GM23338 (cell line): Measurements from ENCODE around the gene PPP1CA. TPM values are rescaled to one million over a fixed set of nuclear protein-coding genes. Genes with fewer than 3 reads are reported as not detected.

Source experiments
- ATAC-seq: fragments of 200-7000 bp; cut with Tn5 transposase; 3 replicates; pipeline ENCODE4 v1.9.1; 2020
- DNase-seq: peaks from one replicate; pipeline ENCODE4 v3.0.0-alpha.2; 2015; ENCODE audit warnings: low spot score
- H2AFZ ChIP-seq: fragments of 200-600 bp; sonication (generic); 2 replicates; pipeline ENCODE4 v1.8.0; 2016; ENCODE audit warnings: antibody characterized with exemption, mild to moderate bottlenecking, moderate library complexity
- H3F3A ChIP-seq: fragments of 200-600 bp; sonication (generic); replicated peaks from 2 replicates; pipeline ENCODE4 v1.8.0; 2017; ENCODE audit warnings: antibody characterized with exemption, mixed run types, low read depth
- H3K27ac ChIP-seq: fragments of 200-600 bp; sonication (generic); 2 replicates; pipeline ENCODE4 v1.6.1; 2016; ENCODE audit warnings: low read depth
- H3K27me3 ChIP-seq: fragments of 200-600 bp; sonication (generic); 2 replicates; pipeline ENCODE4 v1.8.0; 2016; ENCODE audit warnings: mild to moderate bottlenecking, mixed run types, moderate library complexity; ENCODE audit not compliant: insufficient read depth
- H3K36me3 ChIP-seq: fragments of 200-600 bp; sonication (generic); 2 replicates; pipeline ENCODE4 v1.8.0; 2016; ENCODE audit warnings: mild to moderate bottlenecking; ENCODE audit not compliant: insufficient read depth
- H3K4me1 ChIP-seq: fragments of 200-600 bp; sonication (generic); 2 replicates; pipeline ENCODE4 v1.8.0; 2016; ENCODE audit warnings: mild to moderate bottlenecking, moderate library complexity; ENCODE audit not compliant: insufficient read depth
- H3K4me2 ChIP-seq: fragments of 200-600 bp; sonication (generic); 2 replicates; pipeline ENCODE4 v1.7.1; 2017; ENCODE audit warnings: mixed run types
- H3K4me3 ChIP-seq: fragments of 200-600 bp; sonication (generic); 2 replicates; pipeline ENCODE4 v1.6.1; 2016; ENCODE audit warnings: mixed run types
- H3K79me2 ChIP-seq: fragments of 200-600 bp; sonication (generic); replicated peaks from 2 replicates; pipeline ENCODE4 v1.8.0; 2017; ENCODE audit warnings: mild to moderate bottlenecking; ENCODE audit not compliant: insufficient read depth
- H3K9me2 ChIP-seq: fragments of 200-600 bp; sonication (generic); 2 replicates; pipeline ENCODE4 v1.8.0; 2017; ENCODE audit not compliant: insufficient read depth
- H4K20me1 ChIP-seq: fragments of 200-600 bp; sonication (generic); replicated peaks from 2 replicates; pipeline ENCODE4 v1.8.0; 2017; ENCODE audit warnings: mild to moderate bottlenecking; ENCODE audit not compliant: insufficient read depth
- H3K27ac Mint-ChIP-seq: 2 replicates; pipeline ENCODE4 v1.8.0; 2020; ENCODE audit warnings: inconsistent platforms, mild to moderate bottlenecking, moderate library complexity, mixed read lengths
- H3K27me3 Mint-ChIP-seq: 3 replicates; pipeline ENCODE4 v1.8.0; 2022; ENCODE audit warnings: low read depth, mild to moderate bottlenecking, moderate library complexity, mixed read lengths, inconsistent platforms; ENCODE audit not compliant: insufficient read depth, poor library complexity
- H3K36me3 Mint-ChIP-seq: 3 replicates; pipeline ENCODE4 v1.8.0; 2021; ENCODE audit warnings: low read depth, mild to moderate bottlenecking, inconsistent platforms, moderate library complexity, mixed read lengths
- H3K4me1 Mint-ChIP-seq: 3 replicates; pipeline ENCODE4 v1.8.0; 2020; ENCODE audit warnings: mild to moderate bottlenecking, inconsistent platforms, mixed read lengths
- H3K4me3 Mint-ChIP-seq: 3 replicates; pipeline ENCODE4 v1.8.0; 2021; ENCODE audit warnings: moderate library complexity, mild to moderate bottlenecking, inconsistent platforms, mixed read lengths
- H3K9me3 Mint-ChIP-seq: 3 replicates; pipeline ENCODE4 v1.8.0; 2020; ENCODE audit warnings: moderate library complexity, mild to moderate bottlenecking, inconsistent platforms, mixed read lengths
- CREB1 ChIP-seq: fragments of 250-450 bp; sonication (Bioruptor Pico); IDR thresholded peaks from 2 replicates; pipeline ENCODE4 v1.5.0; 2020; ENCODE audit warnings: low read depth, mild to moderate bottlenecking, moderate library complexity
- CTCF ChIP-seq, 2 experiments: fragments of 200-600 bp in 1 of 2; sonication (generic) in 1 of 2; conservative IDR thresholded peaks; 2 replicates each; pipeline versions ENCODE4 v1.5.1 to v1.6.1; 2016 to 2017; ENCODE audit warnings: antibody characterized with exemption in 2 of 2, low read depth in 2 of 2, mild to moderate bottlenecking in 2 of 2, moderate library complexity in 1 of 2
- ETS1 ChIP-seq: IDR thresholded peaks from 2 replicates; pipeline ENCODE4 v1.6.1; 2016; ENCODE audit warnings: antibody characterized with exemption
- EZH2 ChIP-seq: fragments of 200-600 bp; sonication (generic); IDR thresholded peaks from one replicate; pipeline ENCODE4 v1.8.0; 2017; ENCODE audit warnings: antibody characterized with exemption, mild to moderate bottlenecking, low read depth; ENCODE audit not compliant: unreplicated experiment
- EZH2phosphoT487 ChIP-seq: fragments of 200-600 bp; sonication (generic); IDR thresholded peaks from one replicate; pipeline ENCODE4 v1.8.1; 2018; ENCODE audit warnings: antibody characterized with exemption; ENCODE audit not compliant: unreplicated experiment
- JUNB ChIP-seq: IDR thresholded peaks from one replicate; pipeline ENCODE4 v1.6.1; 2016; ENCODE audit warnings: antibody characterized with exemption; ENCODE audit not compliant: unreplicated experiment
- NANOG ChIP-seq: IDR thresholded peaks from 2 replicates; pipeline ENCODE4 v1.6.1; 2016; ENCODE audit warnings: antibody characterized with exemption, borderline replicate concordance
- POLR2AphosphoS5 ChIP-seq: IDR thresholded peaks from 2 replicates; pipeline ENCODE4 v1.6.1; 2016; ENCODE audit warnings: antibody characterized with exemption, low read depth
- REST ChIP-seq: IDR thresholded peaks from one replicate; pipeline ENCODE4 v1.6.1; 2018; ENCODE audit warnings: antibody characterized with exemption; ENCODE audit not compliant: unreplicated experiment
- STAT1 ChIP-seq: IDR thresholded peaks from one replicate; pipeline ENCODE4 v1.6.1; 2016; ENCODE audit warnings: antibody characterized with exemption; ENCODE audit not compliant: unreplicated experiment
- ZNF114 ChIP-seq: fragments of 250-450 bp; sonication (Bioruptor Pico); IDR thresholded peaks from 2 replicates; pipeline ENCODE4 v1.5.0; 2020; ENCODE audit warnings: mild to moderate bottlenecking, moderate library complexity
- ZNF331 ChIP-seq: fragments of 250-450 bp; sonication (Bioruptor Pico); IDR thresholded peaks from 2 replicates; pipeline ENCODE4 v1.5.0; 2020; ENCODE audit warnings: low read depth, mild to moderate bottlenecking, moderate library complexity
- ZNF462 ChIP-seq: fragments of 250-450 bp; sonication (Bioruptor Pico); IDR thresholded peaks from 2 replicates; pipeline ENCODE4 v1.5.0; 2020; ENCODE audit warnings: mild to moderate bottlenecking, moderate library complexity
- polyA plus RNA-seq: library from polyadenylated mRNA; unstranded; fragments of >200 nt; fragmentation: Nextera tagmentation; extraction: Ambion mirVana; gene quantifications from 2 replicates; pipeline ENCODE4 v1.2.1, GENCODE V29; 2016
- total RNA-seq: library from RNA; depleted of rRNA; stranded (reverse); fragments of >200 nt; shearing (Covaris generic); gene quantifications from 2 replicates; pipeline ENCODE4 v1.2.3, GENCODE V29; 2014

The PPP1CA gene
- total and polyA plus RNA-seq, 2 experiments from 2014 or later, result 217 to 237 TPM

- H3K4me3 ChIP-seq, result no peak overlapping the region
- DNase-seq (no peak), ATAC-seq (no peak)
- H3K27ac Mint-ChIP-seq, result no peak overlapping the region
- no peak overlapping the region for H2AFZ ChIP-seq
- H3K4me1 Mint-ChIP-seq, result peaks cover 15% of the 10 kb centered on the region
- peaks cover 6% of the 10 kb centered on the region; the same call in 1 of the 2 replicates for H3F3A ChIP-seq
- H3K27me3 ChIP-seq, result no peaks in the 10 kb centered on the region
- peaks cover 12% of the 10 kb centered on the region for H3K4me1 ChIP-seq
- no peaks in the 10 kb centered on the region for H4K20me1 ChIP-seq
- H3K9me2 ChIP-seq, result no peaks in the 10 kb centered on the region
- H3K36me3 ChIP-seq, result 0 out of 2 replicates have a peak, but pooled peaks cover 1% of the 10 kb centered on the region
- TF ChIP-seq ZNF331 (CRISPR knock-in tag) (no peak), STAT1 (no peak), EZH2phosphoT487 (no peak), NANOG (no peak), EZH2 (no peak), ZNF462 (CRISPR knock-in tag) (no peak), POLR2AphosphoS5 (no peak), CTCF (conservative IDR thresholded peaks at IDR 0.05; ENCODE audit: low read depth in 2 of 2) (no peak), CREB1 (CRISPR knock-in tag) (no peak), REST (no peak), ETS1 (no peak), ZNF114 (CRISPR knock-in tag) (no peak), JUNB (no peak)
- H3K9me3 Mint-ChIP-seq, result no peaks in the 10 kb centered on the region; the same call in 2 of the 3 replicates
- H3K4me3 Mint-ChIP-seq, result no peak overlapping the region
- peaks cover 11% of the 10 kb centered on the region for H3K79me2 ChIP-seq
- no peak overlapping the region for H3K27ac ChIP-seq
- H3K4me2 ChIP-seq, result no peak overlapping the region
- peaks cover 22% of the 10 kb centered on the region for H3K36me3 Mint-ChIP-seq
- H3K27me3 Mint-ChIP-seq, result peaks cover 11% of the 10 kb centered on the region
Measured at GRCh38 chr11:67432655-67433349, 31.1 kb upstream of the PPP1CA start.
